Measurements from ENCODE around the gene EVA1C. TPM values are rescaled to one million over a fixed set of nuclear protein-coding genes. Genes with fewer than 3 reads are reported as not detected.
"Not testable (repeated sequence)": the region's sequence is repeated elsewhere in the genome, so short reads cannot be mapped to it uniquely, and the experiment has no call there.

Gene EVA1C, protein sequence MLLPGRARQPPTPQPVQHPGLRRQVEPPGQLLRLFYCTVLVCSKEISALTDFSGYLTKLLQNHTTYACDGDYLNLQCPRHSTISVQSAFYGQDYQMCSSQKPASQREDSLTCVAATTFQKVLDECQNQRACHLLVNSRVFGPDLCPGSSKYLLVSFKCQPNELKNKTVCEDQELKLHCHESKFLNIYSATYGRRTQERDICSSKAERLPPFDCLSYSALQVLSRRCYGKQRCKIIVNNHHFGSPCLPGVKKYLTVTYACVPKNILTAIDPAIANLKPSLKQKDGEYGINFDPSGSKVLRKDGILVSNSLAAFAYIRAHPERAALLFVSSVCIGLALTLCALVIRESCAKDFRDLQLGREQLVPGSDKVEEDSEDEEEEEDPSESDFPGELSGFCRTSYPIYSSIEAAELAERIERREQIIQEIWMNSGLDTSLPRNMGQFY
- 23.6 and 36.3 TPM in 2 replicates for total RNA-seq

DNA sequence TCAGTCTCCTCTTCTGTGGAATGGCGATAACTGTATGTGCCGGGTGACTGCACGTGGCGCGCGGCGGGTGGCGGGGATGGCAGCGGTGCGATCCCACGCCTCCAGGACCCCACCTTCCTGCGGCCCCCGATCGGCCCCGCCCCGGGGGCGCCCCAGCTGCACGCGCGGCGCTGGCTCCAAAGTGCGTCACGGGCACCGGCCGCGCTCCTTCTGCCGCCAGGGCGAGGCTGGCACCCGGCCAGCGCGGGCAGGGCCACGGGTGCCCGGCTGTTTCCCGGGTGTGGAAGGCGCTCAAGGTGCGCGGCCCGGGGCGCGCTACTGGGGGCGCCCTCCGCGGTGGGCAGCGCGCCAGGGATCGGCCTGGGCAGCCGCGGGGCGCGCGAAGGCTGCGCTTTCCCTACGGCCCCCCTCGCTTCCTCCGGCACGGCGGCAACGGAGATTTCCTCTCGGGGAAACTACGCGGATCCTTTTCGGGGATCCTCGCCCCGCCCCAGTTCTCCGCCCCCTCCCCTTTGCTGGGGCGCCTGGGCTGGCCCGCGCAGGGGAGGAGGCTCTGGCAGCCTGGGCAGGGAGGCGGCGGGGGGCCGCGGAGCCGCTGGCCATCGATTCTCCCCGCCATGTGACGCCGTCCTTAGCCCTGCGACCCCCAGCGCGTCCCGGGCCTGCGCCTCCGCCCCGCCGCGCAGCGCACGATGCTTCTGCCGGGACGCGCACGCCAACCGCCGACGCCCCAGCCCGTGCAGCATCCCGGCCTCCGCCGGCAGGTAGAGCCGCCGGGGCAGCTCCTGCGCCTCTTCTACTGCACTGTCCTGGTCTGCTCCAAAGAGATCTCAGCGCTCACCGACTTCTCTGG is at the start of gene EVA1C:
TSS of gene EVA1C (plus strand) at position 545 of the 853 bp plus-strand sequence. CDS start at position 693, 148 bp downstream.
- DNase-seq (ENCODE audit: low read depth, low spot score), result no peak

DNA sequence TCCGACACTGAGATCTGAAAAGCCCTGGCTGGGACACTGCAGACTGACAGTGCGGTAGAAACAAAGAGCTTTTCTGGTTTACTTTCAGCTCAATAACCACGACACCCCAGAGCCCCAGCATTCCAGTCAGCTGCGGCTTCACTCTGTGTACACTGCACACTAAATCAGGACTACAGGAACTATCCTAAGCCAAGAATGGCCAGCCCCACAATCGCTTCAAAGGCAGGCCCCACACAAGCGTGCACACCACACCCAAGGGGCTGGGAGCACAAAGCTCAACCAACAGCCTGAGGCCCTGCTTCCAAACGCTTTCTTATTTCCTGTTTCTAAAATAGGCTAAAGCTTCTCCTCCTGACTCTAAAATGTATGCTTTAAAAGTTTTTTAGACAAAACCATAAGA is 48.1 kb upstream of the EVA1C start:
- DNase-seq (ENCODE audit: low read depth, low spot score), result no peak

DNA sequence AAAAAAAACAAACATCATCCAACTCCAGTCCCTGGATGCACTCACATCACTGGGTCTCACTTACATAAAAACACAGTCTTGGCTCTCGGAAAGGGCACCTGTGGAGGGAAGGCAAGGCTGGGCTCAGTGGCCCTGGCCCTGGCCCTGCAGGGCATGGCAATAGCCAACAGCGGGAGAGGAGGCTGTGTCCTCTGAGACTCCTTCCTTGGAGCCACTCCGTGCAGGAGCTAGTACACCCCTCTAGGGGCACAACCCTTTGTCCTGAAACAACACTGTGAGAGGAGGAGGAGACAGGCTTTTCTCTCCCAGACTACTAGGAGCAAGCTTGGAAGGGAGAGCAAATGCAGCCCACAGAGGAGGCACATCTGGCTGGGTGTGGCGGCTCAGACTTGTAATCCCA is 47.7 kb upstream of the EVA1C start:
- DNase-seq (ENCODE audit: low read depth, low spot score), result no peak

DNA sequence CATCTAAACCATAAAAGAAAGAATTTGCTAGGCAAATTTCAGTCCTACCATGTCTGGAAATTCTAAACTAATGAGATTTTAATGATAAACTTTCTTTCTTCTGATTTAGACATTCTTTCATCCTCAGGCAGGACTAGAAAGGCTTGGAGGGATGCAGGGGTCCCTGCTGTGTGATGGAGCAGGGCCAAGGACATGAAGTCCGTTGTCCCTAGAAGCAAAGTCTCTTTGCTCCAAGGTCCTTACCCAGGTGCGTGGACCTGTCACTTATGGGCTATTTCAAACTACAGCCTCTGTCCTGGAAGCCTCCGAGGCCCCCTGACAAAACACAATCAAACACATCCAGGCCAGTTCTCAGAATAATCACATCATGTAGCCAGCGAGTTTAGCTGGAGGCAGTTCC is 46.3 kb upstream of the EVA1C start:
- no peak for DNase-seq (ENCODE audit: low read depth, low spot score)

DNA sequence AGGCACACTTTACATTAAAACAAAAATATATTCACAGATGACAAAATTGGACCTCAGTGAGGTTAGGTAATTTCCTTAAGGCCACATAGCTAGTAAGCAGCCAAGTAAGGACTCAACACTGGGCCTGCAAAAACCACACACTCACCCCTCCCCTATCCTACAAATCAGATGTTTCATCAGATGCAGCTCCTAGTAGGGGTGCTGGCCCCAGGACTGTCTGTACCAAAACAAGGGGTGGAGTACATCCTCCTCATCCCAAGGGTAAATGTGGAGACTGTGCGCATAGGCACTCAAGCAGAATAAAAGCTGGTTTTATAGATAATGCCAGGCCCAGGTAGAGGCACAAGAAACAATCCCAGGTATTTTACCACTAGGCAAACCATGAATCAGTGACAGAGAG is 45.3 kb upstream of the EVA1C start:
- no peak for DNase-seq (ENCODE audit: low read depth, low spot score)

DNA sequence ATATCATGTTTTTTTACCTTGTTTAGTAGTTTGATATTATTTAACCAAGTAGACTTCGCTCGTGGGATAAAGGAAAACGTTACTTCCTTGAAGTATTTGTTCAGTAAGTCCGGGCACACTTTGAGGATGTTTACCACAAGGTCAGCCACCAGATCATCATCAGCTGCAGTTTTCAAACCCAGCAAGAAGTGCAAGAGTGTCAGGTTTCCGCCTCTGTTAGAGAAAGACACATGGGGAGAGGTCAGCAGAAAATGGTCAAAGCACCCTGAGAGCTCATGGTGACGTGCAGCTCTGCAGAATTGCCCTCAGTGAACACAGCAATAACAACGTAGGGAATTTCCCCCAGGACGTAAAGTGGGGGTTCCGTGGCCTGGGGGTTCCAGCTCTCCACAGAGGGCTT is 44.1 kb upstream of the EVA1C start:
- DNase-seq (ENCODE audit: low read depth, low spot score), result peak; percentile 41

DNA sequence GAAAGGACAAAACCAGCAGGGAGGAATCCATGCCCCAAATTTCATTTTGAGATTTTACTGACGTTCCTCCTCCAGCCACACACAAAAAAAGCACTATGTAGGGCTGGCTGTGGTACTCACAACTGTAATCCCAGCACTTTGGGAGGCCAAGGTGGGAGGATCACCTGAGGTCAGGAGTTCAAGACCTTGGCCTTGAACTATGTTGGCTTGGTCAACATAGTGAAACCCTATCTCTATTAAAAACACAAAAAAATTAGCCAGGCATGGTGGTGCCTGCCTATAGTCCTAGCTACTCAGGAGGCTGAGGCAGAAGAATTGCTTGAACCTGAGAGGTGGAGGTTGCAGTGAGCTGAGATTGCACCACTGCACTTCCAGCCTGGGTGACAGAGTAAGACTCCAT is 43.5 kb upstream of the EVA1C start:
- not testable (repeated sequence) for DNase-seq (ENCODE audit: low read depth, low spot score)

DNA sequence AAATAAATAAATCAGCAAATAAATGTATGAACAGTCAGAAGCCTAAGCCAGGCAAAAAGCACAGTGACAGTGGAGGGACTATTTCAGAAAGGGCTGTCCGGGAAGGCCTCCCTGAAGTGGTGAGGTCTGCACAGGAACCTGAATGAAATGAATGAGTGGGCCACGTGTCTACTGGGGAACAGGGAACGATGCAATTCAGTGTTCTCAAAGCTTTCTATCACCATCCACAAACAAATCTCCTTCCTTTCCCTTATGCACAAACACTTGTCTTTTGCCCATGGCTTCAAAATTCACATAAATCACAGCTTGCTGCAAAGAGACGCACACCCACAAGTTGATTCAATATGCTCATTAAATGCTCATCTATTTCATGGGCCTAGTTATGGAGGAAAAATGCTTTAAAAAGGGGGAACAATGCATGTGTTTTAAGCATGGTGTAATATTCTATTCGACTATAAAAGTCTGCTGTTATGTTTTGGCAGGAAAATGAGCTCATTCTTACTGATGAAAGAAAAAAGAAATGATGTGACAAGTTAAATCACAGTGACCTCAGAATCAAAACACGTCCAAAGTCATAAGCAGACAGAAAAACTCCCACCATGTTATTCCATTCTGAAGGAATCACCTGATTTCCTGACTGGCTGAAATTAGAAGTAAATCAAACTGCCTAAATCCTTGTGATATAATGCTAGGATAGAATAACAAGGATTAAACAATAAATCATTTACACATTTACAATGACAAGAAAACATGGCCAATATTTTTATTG is 41.3 kb upstream of the EVA1C start:
- DNase-seq (ENCODE audit: low read depth, low spot score), result peak; percentile 37

DNA sequence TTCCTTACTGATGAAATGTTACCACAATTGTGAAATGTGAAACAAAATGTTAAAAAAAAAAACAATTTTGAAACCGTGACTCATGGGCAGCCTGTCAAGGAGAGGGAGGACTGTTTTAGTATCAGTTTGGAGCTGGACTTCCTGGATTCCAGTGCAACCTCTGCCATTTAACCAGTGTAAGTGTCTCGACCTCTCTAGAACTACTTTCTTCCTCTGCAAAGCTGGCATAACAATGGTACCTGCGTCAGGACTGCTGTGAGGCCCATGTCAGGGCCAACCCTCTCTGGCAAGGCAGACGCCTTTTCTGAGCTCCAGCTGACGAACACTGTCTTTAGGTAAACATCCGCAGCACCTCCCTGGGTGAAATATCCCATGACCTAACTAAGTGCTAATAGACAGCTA is 40.6 kb upstream of the EVA1C start:
- peak; percentile 87 for DNase-seq (ENCODE audit: low read depth, low spot score)

DNA sequence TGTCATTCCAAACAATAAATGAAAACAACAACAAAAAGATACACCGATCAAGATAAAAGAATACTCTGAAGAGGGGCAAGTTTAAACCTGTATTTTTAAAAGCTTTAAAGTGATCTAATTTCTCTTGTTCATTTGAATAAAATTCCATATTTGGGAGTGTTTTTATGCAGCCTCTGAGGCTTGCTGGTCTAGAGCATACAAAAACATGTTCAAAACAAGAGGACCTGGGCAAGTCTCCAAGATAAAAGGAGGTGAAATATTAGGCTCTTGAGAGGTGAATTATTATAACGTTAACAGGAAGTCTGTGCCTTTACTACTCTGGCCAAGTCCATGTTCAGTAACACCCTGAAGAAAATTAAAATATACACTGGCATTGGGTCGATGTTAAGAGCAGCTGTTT is 39.8 kb upstream of the EVA1C start:
- DNase-seq (ENCODE audit: low read depth, low spot score), result no peak

DNA sequence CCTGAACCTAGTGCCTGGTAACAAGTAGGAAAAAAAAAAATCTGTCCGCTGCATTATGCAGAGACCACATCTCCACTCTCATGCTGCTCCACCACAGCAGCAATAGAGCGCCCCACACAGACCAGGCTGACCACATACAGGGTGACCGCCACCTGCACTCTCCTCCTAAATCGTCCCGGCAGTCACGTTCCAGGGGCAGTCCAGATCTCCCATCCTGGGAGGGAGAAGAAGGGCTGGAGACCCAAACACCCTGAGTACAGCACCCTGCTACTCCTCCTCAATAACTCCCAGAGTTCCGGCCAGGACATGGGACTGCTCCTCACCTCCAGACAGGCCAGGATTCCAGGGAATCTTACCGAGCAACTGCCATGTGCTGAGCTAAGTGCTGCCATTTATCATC is 35.0 kb upstream of the EVA1C start:
- DNase-seq (ENCODE audit: low read depth, low spot score), result no peak

DNA sequence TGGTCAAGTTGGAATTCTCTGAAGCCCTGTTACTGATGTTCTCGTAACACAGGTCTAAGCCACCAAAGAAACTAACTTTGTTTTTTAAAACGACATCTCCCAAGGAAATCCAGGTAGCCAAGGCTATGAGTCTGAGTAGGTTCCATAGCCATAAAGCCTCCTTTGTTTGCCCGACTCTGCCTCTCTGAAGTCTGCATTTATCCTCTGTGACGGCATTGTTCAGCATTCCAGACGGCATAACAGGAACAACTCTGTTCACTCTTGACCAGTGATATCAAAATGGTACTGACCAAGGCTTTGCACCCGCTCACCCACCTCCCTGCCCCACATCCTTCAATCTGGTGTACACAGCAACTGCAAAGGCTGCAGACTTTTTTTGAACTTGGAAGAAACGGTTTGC is 34.5 kb upstream of the EVA1C start:
- DNase-seq (ENCODE audit: low read depth, low spot score), result no peak

DNA sequence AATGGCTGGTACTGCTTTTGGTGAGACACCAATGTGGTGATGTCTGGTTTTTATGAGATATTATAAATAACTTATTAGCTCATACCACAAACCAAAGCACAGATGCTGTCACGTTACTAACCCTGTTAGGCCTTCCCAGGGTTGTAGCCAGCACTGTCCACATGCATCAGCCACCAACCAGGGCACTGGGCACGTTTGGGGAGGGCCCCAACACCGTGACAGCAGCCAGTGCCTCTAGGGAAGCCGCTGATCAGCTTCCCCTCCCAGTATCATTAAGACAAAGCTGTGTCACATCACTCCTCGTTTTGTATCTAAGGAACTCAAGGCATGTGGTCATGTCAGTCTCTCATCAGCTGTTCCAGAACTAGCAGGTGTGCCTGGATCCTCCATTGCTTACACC is 33.5 kb upstream of the EVA1C start:
- DNase-seq (ENCODE audit: low read depth, low spot score), result no peak

DNA sequence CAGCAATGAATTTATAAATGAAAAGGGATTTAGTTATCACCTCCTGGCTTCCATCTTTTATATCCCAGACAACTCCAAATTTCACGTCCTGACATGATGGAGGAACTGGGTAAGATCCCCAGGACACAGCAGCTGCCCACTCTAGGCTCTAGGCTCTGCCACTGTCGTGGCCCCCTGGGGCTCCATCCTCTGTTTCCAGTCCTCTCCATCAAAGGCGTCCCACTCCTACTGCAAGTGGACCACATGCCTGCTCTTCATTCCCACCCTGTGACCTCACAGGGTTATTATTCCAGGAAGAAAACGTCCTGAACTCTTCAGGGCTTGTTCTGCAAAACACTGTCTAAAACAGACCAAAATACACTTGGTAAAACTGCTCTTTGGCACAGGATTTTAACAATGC is 31.6 kb upstream of the EVA1C start:
- no peak for DNase-seq (ENCODE audit: low read depth, low spot score)

DNA sequence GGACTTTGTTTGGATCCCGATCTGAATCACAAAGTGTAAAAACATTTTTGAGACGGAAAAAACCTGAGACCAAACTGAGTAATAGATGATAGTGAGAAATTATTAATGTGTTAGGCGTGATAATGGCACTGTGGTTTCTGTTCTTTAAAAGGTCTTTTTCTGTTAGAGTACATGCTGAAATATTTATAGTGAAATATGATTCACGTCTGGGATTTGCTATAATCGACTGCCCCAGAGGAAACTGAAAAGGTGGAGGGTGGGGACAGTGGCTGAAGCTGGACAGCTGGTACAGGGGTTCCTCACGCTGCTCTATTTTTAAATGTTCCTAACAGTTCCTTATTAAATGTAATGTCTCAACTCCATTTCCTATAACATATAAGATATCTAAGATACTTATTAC is 30.9 kb upstream of the EVA1C start:
- no peak for DNase-seq (ENCODE audit: low read depth, low spot score)

DNA sequence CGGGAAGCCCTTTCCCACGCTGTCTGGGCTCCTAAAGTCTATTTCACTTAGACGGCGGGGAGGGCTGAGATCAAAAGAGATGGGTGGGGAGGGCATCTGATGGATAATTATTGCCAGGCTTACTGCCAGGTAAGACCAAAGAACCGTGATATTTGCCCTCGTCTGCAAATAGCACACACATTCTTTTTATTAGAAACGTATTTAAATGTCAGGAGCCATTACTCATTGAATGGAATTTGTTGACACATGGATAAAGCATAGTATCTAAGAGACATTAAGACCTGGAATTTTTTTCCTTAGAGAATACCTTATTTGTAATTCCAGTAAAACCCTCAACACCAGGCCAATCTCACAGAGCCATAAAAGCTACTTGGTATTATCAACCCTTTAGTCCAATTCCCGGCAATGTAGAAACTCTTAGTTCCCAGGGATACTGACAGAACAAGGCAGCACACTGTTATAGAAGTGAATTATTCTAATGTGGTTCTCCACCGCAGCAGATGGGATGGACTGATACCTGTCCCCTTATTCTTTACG is 30.3 kb upstream of the EVA1C start:
- DNase-seq (ENCODE audit: low read depth, low spot score), result no peak

DNA sequence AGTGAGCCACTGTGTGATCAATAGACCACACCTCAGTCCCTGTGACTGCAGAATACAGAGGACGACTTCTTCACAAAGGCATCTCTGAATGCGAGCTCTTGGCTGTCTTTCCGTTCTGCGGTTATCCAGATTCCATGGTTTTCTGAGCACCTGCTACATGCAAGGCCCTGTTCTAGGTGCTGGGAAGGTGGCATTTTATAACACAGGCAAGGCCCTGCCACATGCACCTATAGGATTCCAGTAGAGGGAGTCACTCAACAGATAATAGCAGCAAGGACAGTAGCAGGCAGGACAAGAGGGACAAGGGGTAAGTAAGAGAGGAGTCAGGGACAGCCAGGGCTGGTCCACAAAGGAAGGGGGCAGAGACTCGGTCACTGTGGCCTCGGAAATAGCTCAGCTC is 28.7 kb upstream of the EVA1C start:
- no peak for DNase-seq (ENCODE audit: low read depth, low spot score)

DNA sequence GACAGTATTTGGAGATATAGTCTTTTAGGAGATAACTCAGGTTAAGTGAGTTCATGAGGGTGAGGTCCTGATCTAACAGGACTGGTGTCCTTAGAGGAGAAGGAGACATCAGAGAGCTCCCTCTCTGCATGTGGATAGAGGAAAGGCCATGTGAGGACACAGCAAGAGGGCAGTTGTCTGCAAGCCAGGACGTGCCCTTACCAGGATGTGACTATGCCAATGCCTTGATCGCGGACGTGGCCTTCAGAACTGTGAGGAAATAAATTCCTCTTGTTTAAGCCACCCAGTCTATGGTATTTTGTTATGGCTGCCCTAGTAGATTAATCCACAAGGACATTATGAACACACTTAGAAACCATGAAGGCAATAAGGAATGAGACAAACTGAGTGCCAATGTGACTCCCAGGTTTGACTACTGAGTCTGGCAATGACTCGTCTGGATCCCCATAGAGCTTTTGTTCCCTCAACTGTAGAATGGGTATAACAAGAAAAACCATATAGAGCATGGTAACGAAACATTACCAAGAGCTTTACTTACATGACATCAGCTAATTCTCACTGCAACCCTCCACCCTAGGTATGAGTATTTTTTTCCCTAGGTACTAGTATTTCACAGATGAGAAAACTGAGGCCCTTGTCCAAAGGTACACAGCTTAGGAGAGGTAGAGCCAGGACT is 26.2 kb upstream of the EVA1C start:
- no peak for DNase-seq (ENCODE audit: low read depth, low spot score)

DNA sequence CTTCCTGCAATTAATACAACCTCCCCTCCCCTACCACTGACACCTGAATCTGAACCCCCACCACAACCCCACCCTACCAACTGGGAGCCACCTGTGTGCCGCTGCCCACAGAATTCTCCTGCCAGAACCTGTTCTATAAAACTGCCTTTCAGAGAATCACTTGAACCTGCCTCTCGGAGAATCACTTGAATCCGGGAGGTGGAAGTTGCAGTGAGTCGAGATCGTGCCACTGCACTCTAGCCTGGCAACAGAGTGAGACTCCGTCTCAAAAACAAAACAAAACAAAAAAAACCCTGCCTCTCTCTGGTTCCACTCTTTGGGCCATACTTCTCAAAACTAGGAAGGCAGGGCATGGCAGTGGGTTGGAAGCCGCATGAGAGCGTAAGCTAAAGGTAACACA is 25.4 kb upstream of the EVA1C start:
- no peak for DNase-seq (ENCODE audit: low read depth, low spot score)

DNA sequence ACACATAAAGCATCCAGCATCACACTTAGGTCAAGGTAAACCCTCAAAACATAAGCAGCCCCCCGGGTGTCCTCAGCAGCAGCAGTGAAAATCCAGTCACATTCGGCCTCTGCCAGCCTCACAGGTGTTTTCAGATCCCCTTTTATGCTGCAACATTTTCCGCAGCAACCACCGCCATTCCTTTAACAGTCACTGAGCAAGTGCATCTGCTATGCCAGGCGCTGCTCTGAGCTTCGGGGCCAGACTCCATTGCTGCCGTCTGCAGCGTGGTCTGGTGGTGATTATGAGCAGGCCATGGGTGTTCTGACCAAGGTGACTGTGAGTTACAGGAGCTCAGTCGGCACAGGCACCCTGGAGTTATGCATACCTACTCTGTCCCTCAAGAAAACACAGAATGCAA is 24.2 kb upstream of the EVA1C start:
- DNase-seq (ENCODE audit: low read depth, low spot score), result no peak

All from pulmonary artery endothelial cell (primary cell).